ENCODE data around the gene PTMA. TPM values are rescaled to one million over a fixed set of nuclear protein-coding genes. Genes with fewer than 3 reads are reported as not detected.
A peak's percentile ranks its signal among the peaks of the same experiment; 100 is the strongest.

Gene PTMA
- total and polyA plus RNA-seq, 9 of the 15 experiments (the other 6 are each of a cell fraction or from before 2014, with no cell fraction given) = 429 to 2,322 (median 1,578) TPM

- TF ChIP-seq LCOR (CRISPR knock-in tag; IDR thresholded peaks at IDR 0.05) (no peak), ZNF740 (CRISPR knock-in tag; IDR thresholded peaks at IDR 0.05) (0 out of 2 replicates have a peak, but pooled peaks have one; percentile 34), ZNF740 (tag; IDR thresholded peaks at IDR 0.05) (no peak), RCOR1 (IDR thresholded peaks at IDR 0.05; ENCODE audit: borderline replicate concordance in 1 of 2, low read depth in 2 of 2, low read length in 2 of 2) (peak in 1 of 2 experiments; percentile 28; a peak in 1 of 4 replicates), SREBF2 (CRISPR knock-in tag; IDR thresholded peaks at IDR 0.05) (no peak), NR3C1 (CRISPR knock-in tag; IDR thresholded peaks at IDR 0.05) (no peak), ELF1 (tag; IDR thresholded peaks at IDR 0.05) (no peak), MAX (CRISPR knock-in tag; IDR thresholded peaks at IDR 0.05) (peak; percentile 65), PHB2 (IDR thresholded peaks at IDR 0.05; ENCODE audit: low read depth) (no peak), RAD21 (CRISPR knock-in tag; conservative IDR thresholded peaks at IDR 0.05 in 1 of 2, IDR thresholded peaks at IDR 0.05 in 1 of 2) (0 out of 4 replicates have a peak, but pooled peaks of 1 of the 2 experiments have one; percentile 9), POLR2A (conservative IDR thresholded peaks at IDR 0.05) (peak; percentile 55; the same call in 1 of the 2 replicates), SIN3B (IDR thresholded peaks at IDR 0.05; ENCODE audit: low read depth) (no peak), RBFOX2 (IDR thresholded peaks at IDR 0.05; ENCODE audit: low read depth, low read length) (peak; percentile 62), ZBTB7A (IDR thresholded peaks at IDR 0.05; ENCODE audit: borderline replicate concordance, control insufficient read depth, low read depth, low read length) (peak; percentile 67; the same call in 1 of the 2 replicates), FOXP4 (CRISPR knock-in tag; IDR thresholded peaks at IDR 0.05; ENCODE audit: borderline replicate concordance) (no peak), CBFB (CRISPR knock-in tag; IDR thresholded peaks at IDR 0.05) (no peak), ZNF316 (IDR thresholded peaks at IDR 0.05) (0 out of 2 replicates have a peak, but pooled peaks have one; percentile 37), GATAD2B (IDR thresholded peaks at IDR 0.05; ENCODE audit: borderline replicate concordance) (no peak), RBM17 (IDR thresholded peaks at IDR 0.05; ENCODE audit: borderline replicate concordance, low read depth, low read length) (no peak), CTCF (IDR thresholded peaks at IDR 0.05 in 2 of 3, conservative IDR thresholded peaks at IDR 0.05 in 1 of 3; ENCODE audit: insufficient read depth in 2 of 3, low read depth in 1 of 3, low read length in 3 of 3) (peak; percentile 61 to 65 (median 65)), SP1 (CRISPR knock-in tag; IDR thresholded peaks at IDR 0.05) (peak; percentile 32; the same call in 1 of the 2 replicates)
Measured at GRCh38 chr2:231672617-231673347, 35.5 kb upstream of the PTMA start (continued).

All from K562 (cell line).